GM23338 (cell line): ENCODE data around the gene CD86. TPM values are rescaled to one million over a fixed set of nuclear protein-coding genes. Genes with fewer than 3 reads are reported as not detected.

Source experiments
- ATAC-seq: fragments of 200-7000 bp; cut with Tn5 transposase; 3 replicates; pipeline ENCODE4 v1.9.1; 2020
- DNase-seq: peaks from one replicate; pipeline ENCODE4 v3.0.0-alpha.2; 2015; ENCODE audit warnings: low spot score
- H2AFZ ChIP-seq: fragments of 200-600 bp; sonication (generic); 2 replicates; pipeline ENCODE4 v1.8.0; 2016; ENCODE audit warnings: antibody characterized with exemption, mild to moderate bottlenecking, moderate library complexity
- H3F3A ChIP-seq: fragments of 200-600 bp; sonication (generic); replicated peaks from 2 replicates; pipeline ENCODE4 v1.8.0; 2017; ENCODE audit warnings: antibody characterized with exemption, mixed run types, low read depth
- H3K27ac ChIP-seq: fragments of 200-600 bp; sonication (generic); 2 replicates; pipeline ENCODE4 v1.6.1; 2016; ENCODE audit warnings: low read depth
- H3K27me3 ChIP-seq: fragments of 200-600 bp; sonication (generic); 2 replicates; pipeline ENCODE4 v1.8.0; 2016; ENCODE audit warnings: mild to moderate bottlenecking, mixed run types, moderate library complexity; ENCODE audit not compliant: insufficient read depth
- H3K36me3 ChIP-seq: fragments of 200-600 bp; sonication (generic); 2 replicates; pipeline ENCODE4 v1.8.0; 2016; ENCODE audit warnings: mild to moderate bottlenecking; ENCODE audit not compliant: insufficient read depth
- H3K4me1 ChIP-seq: fragments of 200-600 bp; sonication (generic); 2 replicates; pipeline ENCODE4 v1.8.0; 2016; ENCODE audit warnings: mild to moderate bottlenecking, moderate library complexity; ENCODE audit not compliant: insufficient read depth
- H3K4me2 ChIP-seq: fragments of 200-600 bp; sonication (generic); 2 replicates; pipeline ENCODE4 v1.7.1; 2017; ENCODE audit warnings: mixed run types
- H3K4me3 ChIP-seq: fragments of 200-600 bp; sonication (generic); 2 replicates; pipeline ENCODE4 v1.6.1; 2016; ENCODE audit warnings: mixed run types
- H3K79me2 ChIP-seq: fragments of 200-600 bp; sonication (generic); replicated peaks from 2 replicates; pipeline ENCODE4 v1.8.0; 2017; ENCODE audit warnings: mild to moderate bottlenecking; ENCODE audit not compliant: insufficient read depth
- H3K9me2 ChIP-seq: fragments of 200-600 bp; sonication (generic); 2 replicates; pipeline ENCODE4 v1.8.0; 2017; ENCODE audit not compliant: insufficient read depth
- H4K20me1 ChIP-seq: fragments of 200-600 bp; sonication (generic); replicated peaks from 2 replicates; pipeline ENCODE4 v1.8.0; 2017; ENCODE audit warnings: mild to moderate bottlenecking; ENCODE audit not compliant: insufficient read depth
- H3K27ac Mint-ChIP-seq: 2 replicates; pipeline ENCODE4 v1.8.0; 2020; ENCODE audit warnings: inconsistent platforms, mild to moderate bottlenecking, moderate library complexity, mixed read lengths
- H3K27me3 Mint-ChIP-seq: 3 replicates; pipeline ENCODE4 v1.8.0; 2022; ENCODE audit warnings: low read depth, mild to moderate bottlenecking, moderate library complexity, mixed read lengths, inconsistent platforms; ENCODE audit not compliant: insufficient read depth, poor library complexity
- H3K36me3 Mint-ChIP-seq: 3 replicates; pipeline ENCODE4 v1.8.0; 2021; ENCODE audit warnings: low read depth, mild to moderate bottlenecking, inconsistent platforms, moderate library complexity, mixed read lengths
- H3K4me1 Mint-ChIP-seq: 3 replicates; pipeline ENCODE4 v1.8.0; 2020; ENCODE audit warnings: mild to moderate bottlenecking, inconsistent platforms, mixed read lengths
- H3K4me3 Mint-ChIP-seq: 3 replicates; pipeline ENCODE4 v1.8.0; 2021; ENCODE audit warnings: moderate library complexity, mild to moderate bottlenecking, inconsistent platforms, mixed read lengths
- H3K9me3 Mint-ChIP-seq: 3 replicates; pipeline ENCODE4 v1.8.0; 2020; ENCODE audit warnings: moderate library complexity, mild to moderate bottlenecking, inconsistent platforms, mixed read lengths
- CREB1 ChIP-seq: fragments of 250-450 bp; sonication (Bioruptor Pico); IDR thresholded peaks from 2 replicates; pipeline ENCODE4 v1.5.0; 2020; ENCODE audit warnings: low read depth, mild to moderate bottlenecking, moderate library complexity
- ETS1 ChIP-seq: IDR thresholded peaks from 2 replicates; pipeline ENCODE4 v1.6.1; 2016; ENCODE audit warnings: antibody characterized with exemption
- EZH2 ChIP-seq: fragments of 200-600 bp; sonication (generic); IDR thresholded peaks from one replicate; pipeline ENCODE4 v1.8.0; 2017; ENCODE audit warnings: antibody characterized with exemption, mild to moderate bottlenecking, low read depth; ENCODE audit not compliant: unreplicated experiment
- EZH2phosphoT487 ChIP-seq: fragments of 200-600 bp; sonication (generic); IDR thresholded peaks from one replicate; pipeline ENCODE4 v1.8.1; 2018; ENCODE audit warnings: antibody characterized with exemption; ENCODE audit not compliant: unreplicated experiment
- JUNB ChIP-seq: IDR thresholded peaks from one replicate; pipeline ENCODE4 v1.6.1; 2016; ENCODE audit warnings: antibody characterized with exemption; ENCODE audit not compliant: unreplicated experiment
- NANOG ChIP-seq: IDR thresholded peaks from 2 replicates; pipeline ENCODE4 v1.6.1; 2016; ENCODE audit warnings: antibody characterized with exemption, borderline replicate concordance
- POLR2AphosphoS5 ChIP-seq: IDR thresholded peaks from 2 replicates; pipeline ENCODE4 v1.6.1; 2016; ENCODE audit warnings: antibody characterized with exemption, low read depth
- REST ChIP-seq: IDR thresholded peaks from one replicate; pipeline ENCODE4 v1.6.1; 2018; ENCODE audit warnings: antibody characterized with exemption; ENCODE audit not compliant: unreplicated experiment
- STAT1 ChIP-seq: IDR thresholded peaks from one replicate; pipeline ENCODE4 v1.6.1; 2016; ENCODE audit warnings: antibody characterized with exemption; ENCODE audit not compliant: unreplicated experiment
- ZNF114 ChIP-seq: fragments of 250-450 bp; sonication (Bioruptor Pico); IDR thresholded peaks from 2 replicates; pipeline ENCODE4 v1.5.0; 2020; ENCODE audit warnings: mild to moderate bottlenecking, moderate library complexity
- ZNF331 ChIP-seq: fragments of 250-450 bp; sonication (Bioruptor Pico); IDR thresholded peaks from 2 replicates; pipeline ENCODE4 v1.5.0; 2020; ENCODE audit warnings: low read depth, mild to moderate bottlenecking, moderate library complexity
- ZNF462 ChIP-seq: fragments of 250-450 bp; sonication (Bioruptor Pico); IDR thresholded peaks from 2 replicates; pipeline ENCODE4 v1.5.0; 2020; ENCODE audit warnings: mild to moderate bottlenecking, moderate library complexity
- polyA plus RNA-seq: library from polyadenylated mRNA; unstranded; fragments of >200 nt; fragmentation: Nextera tagmentation; extraction: Ambion mirVana; gene quantifications from 2 replicates; pipeline ENCODE4 v1.2.1, GENCODE V29; 2016
- total RNA-seq: library from RNA; depleted of rRNA; stranded (reverse); fragments of >200 nt; shearing (Covaris generic); gene quantifications from 2 replicates; pipeline ENCODE4 v1.2.3, GENCODE V29; 2014
- TF ChIP-seq, protein P1 (sequence below), 2 experiments: fragments of 200-600 bp in 1 of 2; sonication (generic) in 1 of 2; conservative IDR thresholded peaks; 2 replicates each; pipeline versions ENCODE4 v1.5.1 to v1.6.1; 2016 to 2017; ENCODE audit warnings: antibody characterized with exemption in 2 of 2, low read depth in 2 of 2, mild to moderate bottlenecking in 2 of 2, moderate library complexity in 1 of 2

Gene CD86
- total and polyA plus RNA-seq, 2 experiments from 2014 or later, result 0.97 TPM; not detected in 1

DNA sequence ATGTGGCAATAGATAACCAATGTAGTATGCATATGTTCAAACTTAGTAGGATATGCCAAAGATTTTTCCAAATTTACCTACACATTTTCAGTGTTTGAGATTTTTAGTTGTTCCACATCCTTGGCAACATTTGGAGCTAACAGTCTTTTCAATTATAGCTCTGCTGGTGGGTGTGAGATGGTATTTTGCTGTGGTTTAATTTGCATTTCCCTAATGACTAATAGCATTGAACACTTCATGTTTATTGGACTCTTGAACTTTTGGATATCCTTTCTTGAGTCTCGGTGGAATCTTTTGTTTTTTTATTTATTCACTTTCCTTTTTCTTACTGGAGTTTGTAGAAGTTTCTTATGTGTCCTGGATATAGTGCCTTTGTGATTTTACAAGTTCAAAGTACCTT lies 22.1 kb upstream of the CD86 start:
- H3K4me3 Mint-ChIP-seq, result no peak overlapping the region
- peaks cover 4% of the 10 kb centered on the region for H3K4me1 Mint-ChIP-seq
- no peak for DNase-seq
- no peaks in the 10 kb centered on the region for H4K20me1 ChIP-seq
- H3K4me3 ChIP-seq, result no peak overlapping the region
- peaks cover 2% of the 10 kb centered on the region; the same call in 1 of the 2 replicates for H3K36me3 ChIP-seq
- peaks cover 25% of the 10 kb centered on the region for H3K36me3 Mint-ChIP-seq
- peaks cover 39% of the 10 kb centered on the region for H3K9me3 Mint-ChIP-seq
- no peaks in the 10 kb centered on the region for H3K4me1 ChIP-seq
- no peak overlapping the region for H3K27ac Mint-ChIP-seq
- H3K9me2 ChIP-seq, result peaks cover 7% of the 10 kb centered on the region; the same call in 1 of the 2 replicates
- ATAC-seq, result no peak
- TF ChIP-seq STAT1, result no peak
- TF ChIP-seq ZNF114 (CRISPR knock-in tag), result no peak
- no peak for TF ChIP-seq CREB1
- no peak for TF ChIP-seq REST
- no peak for TF ChIP-seq ZNF462 (CRISPR knock-in tag)
- TF ChIP-seq JUNB, result no peak
- TF ChIP-seq EZH2phosphoT487, result no peak
- TF ChIP-seq, protein P1, sequence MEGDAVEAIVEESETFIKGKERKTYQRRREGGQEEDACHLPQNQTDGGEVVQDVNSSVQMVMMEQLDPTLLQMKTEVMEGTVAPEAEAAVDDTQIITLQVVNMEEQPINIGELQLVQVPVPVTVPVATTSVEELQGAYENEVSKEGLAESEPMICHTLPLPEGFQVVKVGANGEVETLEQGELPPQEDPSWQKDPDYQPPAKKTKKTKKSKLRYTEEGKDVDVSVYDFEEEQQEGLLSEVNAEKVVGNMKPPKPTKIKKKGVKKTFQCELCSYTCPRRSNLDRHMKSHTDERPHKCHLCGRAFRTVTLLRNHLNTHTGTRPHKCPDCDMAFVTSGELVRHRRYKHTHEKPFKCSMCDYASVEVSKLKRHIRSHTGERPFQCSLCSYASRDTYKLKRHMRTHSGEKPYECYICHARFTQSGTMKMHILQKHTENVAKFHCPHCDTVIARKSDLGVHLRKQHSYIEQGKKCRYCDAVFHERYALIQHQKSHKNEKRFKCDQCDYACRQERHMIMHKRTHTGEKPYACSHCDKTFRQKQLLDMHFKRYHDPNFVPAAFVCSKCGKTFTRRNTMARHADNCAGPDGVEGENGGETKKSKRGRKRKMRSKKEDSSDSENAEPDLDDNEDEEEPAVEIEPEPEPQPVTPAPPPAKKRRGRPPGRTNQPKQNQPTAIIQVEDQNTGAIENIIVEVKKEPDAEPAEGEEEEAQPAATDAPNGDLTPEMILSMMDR (conservative IDR thresholded peaks at IDR 0.05; ENCODE audit: low read depth in 2 of 2), result no peak
- no peak for TF ChIP-seq ETS1
- TF ChIP-seq ZNF331, result no peak
- no peak for TF ChIP-seq EZH2
- TF ChIP-seq POLR2AphosphoS5, result no peak
- TF ChIP-seq NANOG, result no peak
- no peak overlapping the region for H3K27ac ChIP-seq
- H3K27me3 ChIP-seq, result no peaks in the 10 kb centered on the region
- no peaks in the 10 kb centered on the region for H3K79me2 ChIP-seq
- no peak overlapping the region for H2AFZ ChIP-seq
- H3F3A ChIP-seq, result no peaks in the 10 kb centered on the region
- H3K4me2 ChIP-seq, result no peak overlapping the region
- peaks cover 5% of the 10 kb centered on the region for H3K27me3 Mint-ChIP-seq
